HG03520 (cell line): ENCODE measurements around the gene CPPED1.
"Not testable (repeated sequence)": the region's sequence is repeated elsewhere in the genome, so short reads cannot be mapped to it uniquely, and the experiment has no call there.

Source experiments
- ATAC-seq: cut with Tn5 transposase; IDR thresholded peaks from one replicate; pipeline ENCODE4 v1.9.1; 2021; ENCODE audit warnings: mild to moderate bottlenecking, moderate library complexity; ENCODE audit not compliant: unreplicated experiment

Gene CPPED1

GRCh38 chr16:12769525-12769924, 34.2 kb downstream of the CPPED1 start:
- ATAC-seq, result no peak

DNA sequence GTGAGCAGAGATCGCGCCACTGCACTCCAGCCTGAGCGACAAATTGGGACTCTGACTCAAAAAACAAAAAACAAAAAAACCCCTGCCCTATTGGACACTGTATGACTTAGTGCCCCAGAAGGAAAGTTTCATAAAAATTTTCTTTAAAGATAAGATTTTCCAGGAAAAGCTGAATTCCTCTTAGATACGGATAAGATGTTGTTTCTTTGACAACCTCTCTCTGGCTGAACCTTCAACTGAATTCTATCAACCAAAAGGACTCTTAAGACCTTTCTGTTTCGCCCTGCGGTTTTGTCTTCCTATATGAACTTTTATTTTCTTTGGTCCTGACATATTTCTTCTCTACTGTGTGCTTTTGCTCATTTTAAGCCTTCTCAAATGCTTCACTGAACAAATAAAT, 35.8 kb downstream of the CPPED1 start:
- no peak for ATAC-seq

DNA sequence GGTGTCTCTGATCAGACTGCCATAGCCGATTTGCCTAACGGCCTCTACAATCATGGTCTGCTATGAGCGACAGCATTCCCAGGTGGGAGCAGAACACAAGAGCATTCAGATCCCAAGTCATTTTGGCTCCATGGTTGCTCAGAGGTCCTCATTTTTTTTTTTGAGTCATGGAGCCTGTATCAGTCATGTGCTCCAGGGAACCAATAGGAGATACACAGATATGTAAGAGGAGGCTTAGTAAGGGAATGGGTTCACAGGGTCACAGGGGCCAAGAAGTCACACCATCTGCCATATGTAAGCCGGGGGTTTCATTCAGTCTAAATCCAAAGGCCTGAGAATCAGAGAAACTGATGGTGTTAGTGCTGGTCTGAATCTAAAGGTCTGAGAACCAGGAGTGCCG, 36.8 kb downstream of the CPPED1 start:
- no peak for ATAC-seq

DNA sequence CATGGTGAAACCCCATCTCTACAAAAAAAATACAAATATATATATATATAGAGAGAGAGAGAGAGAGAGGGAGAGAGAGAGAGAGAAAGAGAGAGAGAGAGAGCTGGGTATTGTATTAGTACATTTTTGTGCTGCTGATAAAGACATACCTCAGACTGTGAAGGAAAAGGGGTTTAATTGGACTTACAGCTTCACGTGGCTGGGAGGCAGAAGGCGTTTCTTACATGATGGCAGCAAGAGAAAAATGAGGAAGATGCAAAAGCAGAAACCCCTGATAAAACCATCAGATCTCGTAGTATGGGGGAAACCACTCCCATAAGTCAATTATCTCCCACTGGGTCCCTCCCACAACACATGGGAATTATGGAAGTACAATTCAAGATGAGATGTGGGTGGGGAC, 37.5 kb downstream of the CPPED1 start:
- ATAC-seq, result not testable (repeated sequence)

DNA sequence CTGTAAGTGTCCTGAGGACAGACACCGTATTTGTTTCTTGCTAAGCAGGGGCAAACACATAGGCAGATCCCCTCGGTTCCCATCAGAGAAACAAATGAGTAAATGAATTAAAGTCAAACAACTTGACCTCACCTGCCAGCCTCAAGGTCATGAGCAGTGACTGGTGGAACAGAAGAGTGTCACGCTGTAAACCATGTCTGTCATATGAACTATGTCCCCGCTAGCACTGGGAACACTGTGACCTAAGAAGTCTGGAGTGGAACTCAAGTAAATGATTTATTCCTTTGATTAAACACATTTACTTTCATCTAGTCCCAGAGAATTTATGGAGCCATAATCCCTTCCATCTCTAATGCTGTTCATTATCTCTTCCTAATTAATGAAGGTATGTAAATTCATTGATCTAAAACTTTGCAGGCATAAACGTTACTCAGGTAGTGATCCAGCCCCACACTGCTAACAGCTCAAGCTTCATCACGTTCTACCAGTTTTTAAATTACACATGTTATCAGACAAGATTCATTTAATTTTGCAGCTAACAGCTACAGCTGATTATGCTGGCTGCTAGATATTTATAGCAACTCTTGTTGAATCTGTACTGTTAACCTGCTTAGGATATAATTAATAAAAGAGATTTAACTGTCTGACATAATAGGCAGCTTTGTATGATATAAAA, 38.7 kb downstream of the CPPED1 start:
- no peak for ATAC-seq

DNA sequence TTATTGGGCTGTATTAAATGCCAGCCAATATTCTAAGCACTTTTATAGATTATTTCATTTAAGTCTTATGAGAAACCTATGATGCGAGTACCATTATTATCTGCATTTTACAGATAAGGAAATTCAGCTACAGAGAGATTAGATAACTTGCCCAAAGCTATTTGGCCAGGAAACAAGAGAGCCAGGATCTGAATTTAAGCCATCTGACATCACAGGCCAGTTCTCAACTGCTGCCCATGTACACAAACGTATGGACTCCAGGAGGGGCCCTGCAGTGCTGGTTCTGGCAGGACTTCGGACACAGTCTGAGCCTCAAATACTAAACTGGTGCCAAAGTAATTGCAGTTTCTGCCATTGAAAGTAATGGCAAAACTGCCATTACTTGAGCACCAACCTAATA, 40.2 kb downstream of the CPPED1 start:
- ATAC-seq, result no peak

- ATAC-seq, result no peak
These were observed 42.7 kb downstream of the CPPED1 start for GRCh38 chr16:12760819-12761611.

GRCh38 chr16:12758670-12759558, 44.8 kb downstream of the CPPED1 start:
- no peak for ATAC-seq

DNA sequence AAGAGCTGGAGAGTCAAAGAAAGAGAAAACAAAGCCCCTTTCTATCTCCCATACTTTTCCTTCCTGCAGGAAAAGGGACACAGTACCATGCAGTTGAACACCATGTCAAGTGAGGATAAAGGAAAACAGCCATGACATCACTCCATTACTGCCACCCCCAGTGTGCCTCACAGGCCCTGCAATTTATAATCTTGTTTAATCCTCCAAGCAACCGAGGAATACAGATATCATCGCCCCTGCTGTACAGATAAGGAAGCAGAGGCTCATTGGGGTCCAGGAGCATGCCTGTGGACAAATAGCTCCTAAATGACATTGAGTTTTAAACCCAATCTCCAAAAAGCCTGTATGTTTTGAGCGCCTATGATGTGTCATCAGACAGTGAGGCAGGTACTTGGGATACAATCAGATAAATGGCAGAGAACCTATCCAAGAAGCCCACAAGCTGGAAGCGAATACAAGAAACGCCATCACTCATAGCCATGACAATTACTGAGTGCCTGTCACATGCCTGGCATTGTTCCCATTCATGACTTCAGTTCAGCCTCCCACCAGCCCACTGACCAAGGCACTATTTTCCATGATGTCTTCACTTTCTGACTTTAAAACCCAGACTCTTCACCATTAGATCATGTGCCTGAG, 45.5 kb downstream of the CPPED1 start:
- no peak for ATAC-seq

DNA sequence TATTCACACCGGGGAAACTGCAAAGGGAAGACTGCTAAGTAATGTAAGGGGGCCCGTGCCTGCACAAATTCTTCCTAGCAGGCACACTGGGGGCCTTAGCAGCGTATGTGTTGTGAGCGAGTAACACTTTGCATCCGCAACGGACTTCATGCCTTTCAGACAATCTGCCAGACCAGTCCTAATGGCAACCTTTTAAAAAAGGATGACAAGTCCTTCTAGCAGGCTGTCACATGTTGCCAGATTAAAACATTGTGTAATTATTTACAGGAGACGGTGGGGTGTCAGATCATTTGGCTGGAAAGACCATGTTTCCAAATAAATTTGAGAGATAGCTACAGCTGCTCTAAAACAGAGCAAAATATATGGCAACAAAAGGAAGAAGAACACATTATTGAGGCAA, 46.1 kb downstream of the CPPED1 start:
- ATAC-seq, result no peak

- ATAC-seq, result no peak
These were observed 48.7 kb downstream of the CPPED1 start for GRCh38 chr16:12754824-12755543.

GRCh38 chr16:12753203-12754023, 50.3 kb downstream of the CPPED1 start:
- ATAC-seq, result no peak

- no peak for ATAC-seq
These were observed 51.5 kb downstream of the CPPED1 start for GRCh38 chr16:12752159-12752558.

GRCh38 chr16:12750554-12750918, 53.2 kb downstream of the CPPED1 start:
- peak; percentile 15 for ATAC-seq

DNA sequence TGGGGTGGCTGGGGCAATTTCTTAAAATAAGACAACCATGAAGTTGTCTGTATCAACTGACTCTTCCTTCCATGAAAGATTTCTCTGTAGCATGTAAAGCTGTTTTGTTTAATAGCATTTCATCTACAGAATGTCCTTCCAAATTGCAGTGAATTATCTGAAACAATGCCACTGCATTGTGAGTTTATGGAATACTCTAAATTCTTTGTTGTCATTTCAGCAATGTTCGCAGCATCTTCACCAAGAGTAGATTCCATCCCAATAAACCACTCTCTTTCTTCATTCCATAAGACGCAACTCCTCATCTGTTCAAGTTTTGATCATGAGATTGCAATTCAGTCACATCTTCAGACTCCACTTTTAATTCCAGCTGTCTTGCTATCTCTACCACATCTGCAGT, 54.6 kb downstream of the CPPED1 start:
- ATAC-seq, result no peak

DNA sequence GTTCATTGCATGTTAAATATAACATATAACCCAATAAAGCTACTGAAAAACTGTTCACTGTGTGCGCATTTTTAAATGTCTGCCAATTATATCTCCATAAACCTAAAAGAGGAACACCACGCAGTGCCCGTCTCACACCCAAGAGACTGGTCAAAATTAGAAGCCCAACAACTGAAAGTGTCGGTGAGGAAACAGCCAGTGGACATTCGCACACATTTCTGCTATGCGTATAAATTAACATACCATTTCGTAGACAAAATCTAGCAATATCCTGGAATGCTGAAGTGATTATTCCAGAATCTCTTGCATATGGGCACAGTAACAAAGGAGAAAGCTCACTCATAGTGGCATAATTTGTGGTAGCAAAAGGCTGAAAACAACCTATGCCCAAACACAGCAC, 55.9 kb downstream of the CPPED1 start:
- ATAC-seq, result no peak

DNA sequence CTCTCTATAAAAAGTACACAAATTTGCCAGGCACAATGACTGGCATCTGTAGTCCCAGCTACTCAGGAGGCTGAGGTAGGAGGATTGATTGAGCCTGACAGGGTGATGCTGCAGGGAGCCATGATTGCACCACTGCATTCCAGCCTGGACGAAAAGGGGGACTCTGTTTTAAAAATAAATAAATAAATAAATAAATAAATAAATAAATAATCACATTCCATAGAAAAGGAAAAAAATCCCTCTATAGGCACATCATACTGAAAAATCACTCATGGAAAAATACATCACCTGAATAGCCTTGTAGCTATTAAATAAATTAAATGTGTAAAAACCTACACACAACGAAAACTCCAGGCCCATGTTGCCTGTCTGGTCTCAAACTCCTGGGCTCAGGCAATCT, 56.4 kb downstream of the CPPED1 start:
- no peak for ATAC-seq

DNA sequence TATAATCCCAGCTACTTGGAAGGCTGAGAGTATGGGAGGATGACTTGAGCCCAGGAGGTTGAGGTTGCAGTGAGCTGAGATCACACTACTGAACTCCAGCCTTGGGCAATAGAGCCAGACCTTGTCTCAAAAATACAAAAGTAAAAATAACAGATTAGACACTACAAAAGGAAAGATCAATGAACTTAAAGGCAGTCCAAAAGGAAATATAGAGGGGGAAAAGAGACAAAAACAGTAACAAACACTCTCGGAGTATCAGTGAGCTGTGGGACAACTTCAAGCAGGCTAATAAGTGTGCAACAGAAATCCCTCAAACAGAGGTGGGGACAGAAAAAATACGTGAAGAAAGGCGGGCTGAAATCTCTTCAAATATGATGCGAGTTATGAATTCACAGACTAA, 58.8 kb downstream of the CPPED1 start:
- ATAC-seq, result no peak

DNA sequence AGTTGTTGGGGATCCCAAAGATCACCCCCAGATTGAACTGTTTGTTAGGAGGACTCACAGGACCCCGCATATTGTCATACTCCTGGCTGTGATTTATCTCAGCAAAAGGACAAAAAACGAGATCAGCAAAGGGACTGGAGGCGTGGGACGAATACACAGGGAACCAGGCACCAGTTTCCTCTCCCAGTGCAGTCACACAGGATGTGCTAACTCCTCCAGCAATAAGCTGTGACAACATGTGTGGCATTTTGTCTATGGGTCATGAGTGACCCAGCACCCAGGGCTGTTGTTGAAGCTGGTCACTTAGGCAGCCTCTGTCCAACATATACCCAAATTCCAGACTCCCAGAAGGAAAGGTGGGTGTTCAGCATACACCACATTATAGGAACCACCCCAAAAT, 60.9 kb downstream of the CPPED1 start:
- no peak for ATAC-seq
